Measurements from ENCODE around the gene CLHC1. TPM values are rescaled to one million over a fixed set of nuclear protein-coding genes. Genes with fewer than 3 reads are reported as not detected.

CLHC1 gene
- total and polyA plus RNA-seq, 2 donors (not counting 3 experiments of a cell fraction or from before 2014, with no cell fraction given) = 2.4 to 12.3 TPM

DNA sequence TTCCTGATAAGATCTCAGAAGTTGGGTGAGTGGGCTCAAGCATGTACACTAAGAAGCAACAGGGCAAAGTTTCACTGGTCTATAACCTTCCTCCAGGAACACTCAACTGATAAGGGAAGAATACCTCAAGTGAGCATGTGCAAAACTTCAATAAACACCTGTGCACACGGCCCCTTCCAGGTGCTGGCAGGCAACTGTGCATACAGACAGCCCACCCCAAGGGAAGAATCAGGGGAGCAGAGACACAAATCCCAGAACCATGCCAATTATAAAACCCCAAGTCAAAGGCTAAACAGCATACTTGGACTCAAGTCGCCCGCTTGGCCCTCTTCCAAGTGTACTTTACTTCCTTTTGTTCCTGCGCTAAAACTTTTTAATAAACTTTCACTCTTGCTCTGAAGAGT, 96.0 kb downstream of the CLHC1 start:
- POLR2A ChIA-PET = no interaction called here
- no peak for FAIRE-seq
- BruUV-seq (replicated peaks) = no TSS peak

More for the DNA sequence above, 96.0 kb downstream of the CLHC1 start:
- no peak for TF ChIP-seq MYC (IDR thresholded peaks at IDR 0.05; ENCODE audit: low read depth, low read length)
- no peak for TF ChIP-seq FOS (IDR thresholded peaks at IDR 0.05; ENCODE audit: borderline replicate concordance, insufficient read depth, low read length)
- no peak for TF ChIP-seq JUN (IDR thresholded peaks at IDR 0.05; ENCODE audit: borderline replicate concordance, insufficient read depth, insufficient read length, low read depth)
- no peak for TF ChIP-seq POLR2AphosphoS5 (IDR thresholded peaks at IDR 0.05; ENCODE audit: insufficient read depth, low read depth, low read length)
- TF ChIP-seq CTCF (IDR thresholded peaks at IDR 0.05; ENCODE audit: extremely low read depth in 1 of 2, insufficient read depth in 1 of 2, low read depth in 1 of 2, low read length in 2 of 2) = no peak
- no peak for TF ChIP-seq MAX (IDR thresholded peaks at IDR 0.05; ENCODE audit: insufficient read depth, insufficient read length)
- no peak for TF ChIP-seq EZH2 (IDR thresholded peaks at IDR 0.05; ENCODE audit: borderline replicate concordance, low read depth, low read length, severe bottlenecking)
- no peak for TF ChIP-seq GATA2 (IDR thresholded peaks at IDR 0.05; ENCODE audit: insufficient read depth, insufficient read length, low read depth, low read length)
- TF ChIP-seq POLR2A (IDR thresholded peaks at IDR 0.05; ENCODE audit: low read depth, low read length) = no peak
- H3K4me2 ChIP-seq (ENCODE audit: insufficient read depth, low read length) = no peak overlapping the region
- H3K4me1 ChIP-seq (ENCODE audit: control insufficient read depth, extremely low read depth, insufficient read depth, low read length) = peaks cover 11% of the 10 kb centered on the region
- H4K20me1 ChIP-seq (replicated peaks; ENCODE audit: control insufficient read depth, extremely low read depth, insufficient read depth, low read length) = no peaks in the 10 kb centered on the region
- intact Hi-C loops (cut with micrococcal nuclease) (no loop called here), dilution Hi-C loops (cut with MboI; ENCODE audit: extremely low pct_ligation_motif_present, low sequenced_read_pairs) (no loop called here)
- no peak overlapping the region for H3K4me3 ChIP-seq (replicated peaks in 1 of 3; ENCODE audit: insufficient read depth in 1 of 3, low read depth in 1 of 3, low read length in 3 of 3)
- H3K9me3 ChIP-seq (replicated peaks; ENCODE audit: control insufficient read depth, insufficient read depth, low read length) = no peaks in the 10 kb centered on the region
- H3K36me3 ChIP-seq (ENCODE audit: control insufficient read depth in 2 of 2, extremely low read depth in 1 of 2, insufficient read depth in 2 of 2, low read length in 2 of 2) = no peaks in the 10 kb centered on the region
- no peaks in the 10 kb centered on the region for H3K9me1 ChIP-seq (replicated peaks; ENCODE audit: control insufficient read depth, extremely low read depth, insufficient read depth, low read length)
- no peak overlapping the region for H2AFZ ChIP-seq (ENCODE audit: low read depth, low read length)
- H3K27me3 ChIP-seq (ENCODE audit: control insufficient read depth in 2 of 2, insufficient read depth in 2 of 2, low read length in 2 of 2) = no peaks in the 10 kb centered on the region
- DNase-seq (ENCODE audit: low read depth, low spot score) = no peak
- H3K79me2 ChIP-seq (ENCODE audit: control insufficient read depth, insufficient read depth, low read length) = no peaks in the 10 kb centered on the region
- H3K27ac ChIP-seq (ENCODE audit: insufficient read depth, low read depth, low read length) = no peak overlapping the region
- H3K9ac ChIP-seq (replicated peaks; ENCODE audit: extremely low read depth, insufficient read depth, low read length) = no peak overlapping the region
- CTCF ChIA-PET = no interaction called here

Measured in endothelial cell of umbilical vein (primary cell).